NCI-H2227 (cell line): Measurements from ENCODE around the gene AK8.

Source experiments
- DNase-seq: peaks from one replicate; lab custom pipeline; 2025; ENCODE audit not compliant: unreplicated experiment; lab: John Stamatoyannopoulos, UW

AK8 gene

GRCh38 chr9:132800038-132800648 is 77.9 kb downstream of the AK8 start:
- peak; percentile 70 for DNase-seq

GRCh38 chr9:132798817-132799790 is 79.0 kb downstream of the AK8 start:
- DNase-seq: no peak

GRCh38 chr9:132797861-132798659 is 80.0 kb downstream of the AK8 start:
- no peak for DNase-seq

- DNase-seq: no peak
Observed at GRCh38 chr9:132795511-132796303, 82.4 kb downstream of the AK8 start.

GRCh38 chr9:132794730-132795380 is 83.2 kb downstream of the AK8 start:
- DNase-seq: peak; percentile 12

- no peak for DNase-seq
Observed at GRCh38 chr9:132793606-132794580, 84.2 kb downstream of the AK8 start.

- no peak for DNase-seq
Observed at GRCh38 chr9:132792547-132792946, 85.5 kb downstream of the AK8 start.

GRCh38 chr9:132791699-132792240 is 86.3 kb downstream of the AK8 start:
- DNase-seq: no peak

GRCh38 chr9:132789719-132790118 is 88.4 kb downstream of the AK8 start:
- no peak for DNase-seq

GRCh38 chr9:132788378-132788777 is 89.7 kb downstream of the AK8 start:
- DNase-seq: no peak

- DNase-seq: no peak
Observed at GRCh38 chr9:132787748-132788159, 90.3 kb downstream of the AK8 start.

- no peak for DNase-seq
Observed at GRCh38 chr9:132784286-132784830, 93.7 kb downstream of the AK8 start.

GRCh38 chr9:132783006-132783405 is 95.1 kb downstream of the AK8 start:
- no peak for DNase-seq

GRCh38 chr9:132782037-132782436 is 96.0 kb downstream of the AK8 start:
- peak; percentile 12 for DNase-seq

- no peak for DNase-seq
Observed at GRCh38 chr9:132780230-132781007, 97.7 kb downstream of the AK8 start.

GRCh38 chr9:132776891-132777290 is 101.2 kb downstream of the AK8 start:
- no peak for DNase-seq

- no peak for DNase-seq
Observed at GRCh38 chr9:132776268-132776667, 101.8 kb downstream of the AK8 start.

GRCh38 chr9:132775720-132776119 is 102.4 kb downstream of the AK8 start:
- no peak for DNase-seq
